Ovary (tissue), 9 donors: ENCODE results near the gene DIPK1B. TPM values are rescaled to one million over a fixed set of nuclear protein-coding genes. Genes with fewer than 3 reads are reported as not detected.

Experiments
- DNase-seq, 5 donors: peaks; one replicate each; pipeline ENCODE4 v3.0.0-alpha.2; 2019 to 2020
- H3K27ac ChIP-seq, 2 donors: fragments of 200-600 bp; one replicate each; pipeline versions ENCODE4 v1.5.1 to v1.8.0; 2019 to 2022
- H3K27me3 ChIP-seq: fragments of 200-600 bp; one replicate; pipeline ENCODE4 v1.8.0; 2022
- H3K36me3 ChIP-seq: fragments of 200-600 bp; sonication (generic); one replicate; pipeline ENCODE4 v1.5.1; 2019
- H3K4me1 ChIP-seq: one replicate; pipeline ENCODE4 v1.8.1; 2013; ENCODE audit warnings: mild to moderate bottlenecking, moderate library complexity; ENCODE audit not compliant: insufficient read depth
- H3K4me3 ChIP-seq: fragments of 200-600 bp; sonication (generic); one replicate; pipeline ENCODE4 v1.5.1; 2017
- H3K9me3 ChIP-seq, 2 donors: fragments of 200-600 bp in 1 of 2; sonication (generic) in 1 of 2; one replicate each; pipeline versions ENCODE4 v1.5.1 to v1.8.1; 2013 to 2019; ENCODE audit warnings: mild to moderate bottlenecking in 1 of 2, moderate library complexity in 1 of 2
- CTCF ChIP-seq, 3 donors: fragments of 450-650 bp in 2 of 3; fragments of 200-600 bp in 1 of 3; IDR thresholded peaks; one replicate each; pipeline versions ENCODE4 v1.5.1 to v1.8.0; 2016 to 2022; ENCODE audit warnings: antibody characterized with exemption in 3 of 3, mild to moderate bottlenecking in 1 of 3
- EP300 ChIP-seq: sonication (generic); formaldehyde crosslinking; IDR thresholded peaks from one replicate; pipeline ENCODE4 v1.6.1; 2017; ENCODE audit warnings: antibody characterized with exemption
- POLR2A ChIP-seq: fragments of 450-650 bp; IDR thresholded peaks from one replicate; pipeline ENCODE4 v1.6.1; 2017; ENCODE audit warnings: antibody characterized with exemption, mild to moderate bottlenecking, moderate library complexity
- WGBS, 3 donors: extraction: QIAGEN DNeasy Blood & Tissue Kit in 1 of 3; methylation state at CpG; one replicate each; pipeline versions ENCODE4 v1.1.5 to v1.1.7; 2013 to 2017; 5-methylcytosine and 5-hydroxymethylcytosine counted together
- intact Hi-C, 4 donors: fragments of 100-400 bp; cut with DNase I; formaldehyde crosslinking; loops; one replicate each; pipeline versions ENCODE4 v1.11.0 to v1.15.1; 2022 to 2023
- polyA plus RNA-seq, 2 donors: library from polyadenylated mRNA; stranded (reverse); fragments of 200-250 nt in 1 of 2; fragments of 350-450 nt in 1 of 2; fragmentation: Illumina TruSeq in 1 of 2; extraction: RNeasy Lipid Tissue Mini Kit (QIAGEN cat#74804) in 1 of 2; gene quantifications; one replicate each; pipeline ENCODE4 v1.2.3, GENCODE V29; 2013 to 2014
- total RNA-seq, 7 donors: library from RNA; depleted of rRNA in 2 of 7; stranded (reverse); fragments of >200 nt in 2 of 7; fragmentation: NEBNext Ultra II Directional in 3 of 7; extraction: Animal tissue kit (Norgen Biotek cat#: 25700) in 3 of 7; gene quantifications; one replicate each; pipeline versions ENCODE4 v1.1.0 to v1.2.4, GENCODE V29; 2016 to 2023
- donor health status: DM: no; HTN: no; CAD: no; lungs with moderate emphysema.
- donor health status: DM: no; HTN: no; CAD: no.
- donor health status: Bipolar disorder and iron deficiency.
- donor health status: DM: yes; HTN: yes; CAD: no.
- donor health status: DM: no; HTN: no; CAD: no.
- donor health status: DM: yes; HTN: yes; CAD: no.

DIPK1B gene
- total and polyA plus RNA-seq, 9 donors: 2.9 to 23.4 (median 13.1) TPM

GRCh38 chr9:136734837-136735496 lies 22.6 kb downstream of the DIPK1B start:
- WGBS, 3 donors: 78 to 80% (median 79%) methylated on average over 12 of the region's 12 CpGs
- intact Hi-C loops: no loop called here
- no peak for TF ChIP-seq EP300
- no peak for TF ChIP-seq CTCF (IDR thresholded peaks at IDR 0.05)
- no peak for TF ChIP-seq POLR2A
- no peaks in the 10 kb centered on the region for H3K9me3 ChIP-seq
- no peaks in the 10 kb centered on the region for H3K27me3 ChIP-seq
- H3K4me1 ChIP-seq: no peaks in the 10 kb centered on the region
- H3K4me3 ChIP-seq: no peak overlapping the region
- no peak for DNase-seq
- no peak overlapping the region for H3K27ac ChIP-seq
- no peaks in the 10 kb centered on the region for H3K36me3 ChIP-seq

GRCh38 chr9:136735812-136736480 lies 23.6 kb downstream of the DIPK1B start:
- H3K9me3 ChIP-seq: no peaks in the 10 kb centered on the region
- no peaks in the 10 kb centered on the region for H3K36me3 ChIP-seq
- peaks cover under 1% of the 10 kb centered on the region for H3K4me1 ChIP-seq
- TF ChIP-seq POLR2A (no peak), CTCF (IDR thresholded peaks at IDR 0.05) (no peak), EP300 (no peak)
- H3K4me3 ChIP-seq: no peak overlapping the region
- H3K27ac ChIP-seq: no peak overlapping the region
- H3K27me3 ChIP-seq: no peaks in the 10 kb centered on the region
- no peak for DNase-seq
- intact Hi-C loops: no loop called here
- 60 to 67% (median 66%) methylated on average over 18 to 21 of the region's 21 CpGs for WGBS, 3 donors

- H3K9me3 ChIP-seq: no peaks in the 10 kb centered on the region
- TF ChIP-seq EP300 (no peak), CTCF (IDR thresholded peaks at IDR 0.05) (no peak), POLR2A (no peak)
- peaks cover 3% of the 10 kb centered on the region for H3K4me1 ChIP-seq
- H3K36me3 ChIP-seq: no peaks in the 10 kb centered on the region
- H3K27me3 ChIP-seq: no peaks in the 10 kb centered on the region
- DNase-seq: no peak
- no peak overlapping the region for H3K4me3 ChIP-seq
- no peak overlapping the region for H3K27ac ChIP-seq
- intact Hi-C loops: no loop called here
- 90 to 92% (median 90%) methylated on average over 20 of the region's 20 CpGs for WGBS, 3 donors
Observed at GRCh38 chr9:136738960-136739359, 26.6 kb downstream of the DIPK1B start.

GRCh38 chr9:136739509-136739908 lies 27.1 kb downstream of the DIPK1B start:
- TF ChIP-seq POLR2A (no peak), EP300 (no peak), CTCF (IDR thresholded peaks at IDR 0.05) (no peak)
- intact Hi-C loops: no loop called here
- Histone ChIP-seq H3K9me3 (no peaks in the 10 kb centered on the region), H3K4me3 (no peak overlapping the region), H3K27me3 (no peaks in the 10 kb centered on the region), H3K4me1 (peaks cover 3% of the 10 kb centered on the region), H3K36me3 (no peaks in the 10 kb centered on the region), H3K27ac (no peak overlapping the region)
- 66 to 74% (median 68%) methylated on average over 23 of the region's 23 CpGs for WGBS, 3 donors
- no peak for DNase-seq
